ENCODE data around the gene ALOX15B.

The ALOX15B gene

DNA sequence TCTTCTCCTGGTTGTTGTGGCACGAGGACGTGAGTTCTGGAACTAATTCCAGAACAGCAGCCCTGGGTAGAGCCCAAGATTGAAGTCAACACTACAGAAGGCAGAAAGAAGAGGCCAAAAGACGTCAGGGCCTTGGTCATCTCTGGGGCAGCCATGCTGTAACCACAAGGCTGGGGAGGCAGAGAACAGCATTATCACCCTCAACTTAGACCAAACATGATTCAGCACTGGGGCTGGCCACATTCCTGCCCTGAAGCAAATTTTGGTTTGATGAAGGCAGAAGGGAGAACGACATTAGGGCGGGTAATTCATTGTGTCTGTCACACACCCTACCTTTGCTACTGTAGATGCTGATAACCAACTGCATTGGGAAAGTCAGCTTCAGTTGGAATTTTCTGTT lies 9.7 kb upstream of the ALOX15B start:
- DNase-seq (ENCODE audit: low read depth) = no peak
- H3K4me3 ChIP-seq (ENCODE audit: low read depth, low read length) = no peak overlapping the region

GRCh38 chr17:8031261-8031661 lies 7.6 kb upstream of the ALOX15B start:
- DNase-seq (ENCODE audit: low read depth) = no peak
- H3K4me3 ChIP-seq (ENCODE audit: low read depth, low read length) = no peak overlapping the region

DNA sequence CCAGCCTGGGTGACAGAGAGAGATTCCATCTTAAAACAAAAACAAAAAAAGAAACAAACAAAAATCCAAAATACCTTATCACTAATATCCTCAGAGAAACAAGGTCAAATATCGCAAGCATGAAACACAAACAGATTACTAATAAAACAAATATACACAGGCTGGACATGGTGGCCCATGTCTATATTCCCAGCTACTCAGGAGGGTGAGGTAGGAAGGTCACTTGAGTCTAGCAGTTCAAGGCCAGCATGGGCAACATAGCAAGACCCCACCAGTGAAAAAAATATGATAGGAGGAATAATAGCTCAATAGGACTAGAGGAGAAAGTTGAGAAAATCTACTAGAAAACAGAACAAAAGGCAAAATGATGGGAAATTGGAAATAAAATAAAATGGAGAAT lies 6.9 kb upstream of the ALOX15B start:
- DNase-seq (ENCODE audit: low read depth) = no peak
- H3K4me3 ChIP-seq (ENCODE audit: low read depth, low read length) = no peak overlapping the region

GRCh38 chr17:8032442-8032841 lies 6.4 kb upstream of the ALOX15B start:
- H3K4me3 ChIP-seq (ENCODE audit: low read depth, low read length) = no peak overlapping the region
- no peak for DNase-seq (ENCODE audit: low read depth)

DNA sequence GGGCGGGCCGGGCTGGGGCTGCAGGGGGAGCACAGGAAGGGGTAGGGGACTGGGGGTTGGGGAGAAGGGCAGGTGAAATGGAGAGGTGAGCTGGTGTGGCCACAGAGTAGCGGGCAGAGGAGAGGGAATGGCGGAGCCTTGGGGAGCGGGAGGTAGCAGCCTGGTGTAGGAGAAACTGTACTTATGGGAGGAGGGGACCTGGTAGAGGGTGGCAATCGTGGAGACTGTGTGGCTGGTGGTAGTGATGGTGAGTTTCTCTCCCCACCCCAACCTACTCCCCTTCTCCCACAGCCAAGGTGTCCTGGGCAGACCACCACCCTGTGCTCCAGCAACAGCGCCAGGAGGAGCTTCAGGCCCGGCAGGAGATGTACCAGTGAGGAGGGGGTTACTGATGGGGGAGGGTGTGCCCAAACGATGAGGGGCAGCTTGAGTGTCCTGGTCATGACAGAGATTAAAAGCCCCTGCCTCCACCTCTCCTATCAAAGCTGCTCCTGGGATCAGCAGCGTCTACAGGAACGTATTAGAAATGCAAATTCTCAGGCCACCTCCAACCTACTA lies 831 bp downstream of the ALOX15B start:
- H3K4me3 ChIP-seq (ENCODE audit: low read depth, low read length) = peak overlapping the region; percentile 43
- DNase-seq (ENCODE audit: low read depth) = no peak

DNA sequence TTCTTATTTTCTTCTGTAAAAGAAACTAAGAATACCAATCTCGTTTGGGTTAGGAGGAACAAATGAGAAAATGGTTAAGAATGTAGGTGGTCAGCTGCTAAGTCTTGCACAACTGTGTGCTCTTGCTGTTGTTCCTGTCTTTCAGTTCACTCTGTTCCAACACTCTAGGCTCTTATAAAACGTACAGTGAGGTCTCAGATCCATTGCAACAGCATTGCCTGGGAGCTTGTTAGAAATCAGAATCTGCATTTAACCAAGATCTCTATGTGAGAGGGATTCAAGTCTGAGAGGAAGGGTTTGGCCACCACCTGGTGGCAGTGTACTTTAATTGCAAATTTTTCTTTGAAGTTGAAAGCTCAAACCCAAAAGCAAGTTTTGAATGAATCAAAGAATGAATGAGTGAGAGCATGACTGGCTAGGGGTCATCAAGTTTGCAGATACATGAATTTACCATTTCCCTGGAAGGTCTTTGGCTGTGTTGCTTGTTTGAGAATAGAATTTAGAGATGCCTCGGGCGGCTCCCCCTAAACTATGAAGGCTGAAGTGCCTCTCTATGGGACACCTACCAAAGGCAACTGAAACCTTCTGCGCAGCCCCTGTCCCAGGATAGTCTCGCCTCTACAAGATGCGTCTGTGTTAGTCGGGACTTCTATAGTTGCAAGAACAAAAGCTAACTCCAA lies 2.5 kb downstream of the ALOX15B start:
- DNase-seq (ENCODE audit: low read depth) = peak; percentile 92
- no peak overlapping the region for H3K4me3 ChIP-seq (ENCODE audit: low read depth, low read length)

GRCh38 chr17:8041979-8042378 lies 3.1 kb downstream of the ALOX15B start:
- DNase-seq (ENCODE audit: low read depth) = no peak
- no peak overlapping the region for H3K4me3 ChIP-seq (ENCODE audit: low read depth, low read length)

DNA sequence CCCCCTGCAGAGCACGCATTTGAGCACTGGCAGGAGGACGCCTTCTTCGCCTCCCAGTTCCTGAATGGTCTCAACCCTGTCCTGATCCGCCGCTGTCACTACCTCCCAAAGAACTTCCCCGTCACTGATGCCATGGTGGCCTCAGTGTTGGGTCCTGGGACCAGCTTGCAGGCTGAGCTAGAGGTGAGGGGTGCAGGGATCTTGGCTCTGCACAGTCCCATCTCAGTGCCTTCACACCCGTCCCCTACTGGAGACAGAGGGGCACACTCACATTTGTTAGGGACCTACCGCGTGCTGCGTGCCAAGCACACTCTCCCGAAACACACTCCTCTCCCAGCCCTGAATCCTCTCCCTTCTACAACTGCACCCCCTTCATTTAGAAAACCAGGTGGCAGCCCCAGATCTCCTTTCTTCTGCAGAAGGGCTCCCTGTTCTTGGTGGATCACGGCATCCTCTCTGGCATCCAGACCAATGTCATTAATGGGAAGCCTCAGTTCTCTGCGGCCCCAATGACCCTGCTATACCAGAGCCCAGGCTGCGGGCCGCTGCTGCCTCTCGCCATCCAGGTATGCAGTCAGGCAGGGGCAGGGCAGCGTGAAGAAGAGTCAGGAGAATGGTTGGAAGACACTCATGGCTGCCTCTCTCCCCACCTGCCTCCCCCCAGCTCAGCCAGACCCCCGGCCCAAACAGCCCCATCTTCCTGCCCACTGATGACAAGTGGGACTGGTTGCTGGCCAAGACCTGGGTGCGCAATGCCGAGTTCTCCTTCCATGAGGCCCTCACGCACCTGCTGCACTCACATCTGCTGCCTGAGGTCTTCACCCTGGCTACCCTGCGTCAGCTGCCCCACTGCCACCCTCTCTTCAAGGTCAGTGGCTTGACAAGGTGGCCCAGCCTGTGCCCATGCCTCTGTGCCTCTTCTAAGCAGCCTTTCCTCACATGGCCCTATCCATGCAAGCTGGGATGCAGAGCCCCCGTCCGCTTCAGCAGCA lies 6.3 kb downstream of the ALOX15B start:
- H3K4me3 ChIP-seq (ENCODE audit: low read depth, low read length) = no peak overlapping the region
- no peak for DNase-seq (ENCODE audit: low read depth)

GRCh38 chr17:8046306-8046928 lies 7.6 kb downstream of the ALOX15B start:
- DNase-seq (ENCODE audit: low read depth) = no peak
- no peak overlapping the region for H3K4me3 ChIP-seq (ENCODE audit: low read depth, low read length)

GRCh38 chr17:8046929-8047768 lies 8.3 kb downstream of the ALOX15B start:
- DNase-seq (ENCODE audit: low read depth) = no peak
- H3K4me3 ChIP-seq (ENCODE audit: low read depth, low read length) = no peak overlapping the region

DNA sequence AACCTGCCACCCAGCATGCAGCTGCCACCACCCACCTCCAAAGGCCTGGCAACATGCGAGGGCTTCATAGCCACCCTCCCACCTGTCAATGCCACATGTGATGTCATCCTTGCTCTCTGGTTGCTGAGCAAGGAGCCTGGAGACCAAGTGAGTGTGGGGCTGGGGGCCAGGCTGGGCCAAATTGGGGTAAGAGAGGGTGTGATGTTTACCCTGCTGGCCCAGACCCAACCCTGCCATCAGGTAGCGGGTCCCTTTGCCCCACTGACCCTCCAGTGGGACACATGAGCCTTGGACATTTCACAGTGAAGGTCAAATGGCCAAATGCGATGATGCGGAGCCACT lies 8.9 kb downstream of the ALOX15B start:
- DNase-seq (ENCODE audit: low read depth) = no peak
- no peak overlapping the region for H3K4me3 ChIP-seq (ENCODE audit: low read depth, low read length)

- no peak overlapping the region for H3K4me3 ChIP-seq (ENCODE audit: low read depth, low read length)
- DNase-seq (ENCODE audit: low read depth) = no peak
These were observed 9.4 kb downstream of the ALOX15B start for GRCh38 chr17:8048236-8048635.

DNA sequence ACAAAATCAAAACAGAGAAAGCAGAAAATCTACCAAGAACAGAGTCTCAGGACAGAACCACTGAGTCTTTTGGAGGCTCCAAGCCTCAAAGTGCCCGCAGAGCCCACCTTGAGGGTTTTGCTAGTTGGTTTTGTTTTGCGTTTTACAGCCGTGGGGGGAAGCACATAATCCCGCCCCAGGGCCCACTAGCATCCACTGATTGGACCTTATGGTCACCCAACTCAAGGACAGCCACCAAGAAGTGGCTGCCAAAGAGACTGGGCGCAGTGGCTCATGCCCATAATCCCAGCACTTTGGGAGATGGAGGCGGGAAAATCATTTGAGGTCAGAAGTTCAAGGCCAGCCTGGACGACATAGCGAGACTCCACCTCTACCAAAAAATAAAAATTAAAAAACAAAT lies 9.9 kb downstream of the ALOX15B start:
- no peak overlapping the region for H3K4me3 ChIP-seq (ENCODE audit: low read depth, low read length)
- DNase-seq (ENCODE audit: low read depth) = no peak

DNA sequence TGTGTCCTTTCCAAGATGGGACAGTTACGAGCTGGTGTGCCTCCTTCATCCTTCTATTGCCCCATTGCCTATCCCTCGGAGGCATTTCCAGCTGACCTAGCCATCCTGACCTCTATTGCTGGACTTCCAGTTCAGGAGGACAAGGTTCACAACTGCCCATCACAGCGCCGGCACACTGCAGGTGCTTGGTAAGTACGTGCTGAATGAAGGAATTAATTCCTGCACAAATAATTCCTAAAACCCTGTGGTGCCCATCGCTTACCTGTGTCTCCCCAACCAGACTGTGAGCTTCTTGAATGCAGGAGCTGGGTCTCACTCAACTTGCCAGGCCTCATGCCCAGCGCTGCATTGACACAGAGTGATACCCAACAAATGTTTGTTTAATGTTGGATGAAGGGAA lies 13.0 kb downstream of the ALOX15B start:
- no peak overlapping the region for H3K4me3 ChIP-seq (ENCODE audit: low read depth, low read length)
- DNase-seq (ENCODE audit: low read depth) = no peak

- no peak overlapping the region for H3K4me3 ChIP-seq (ENCODE audit: low read depth, low read length)
- no peak for DNase-seq (ENCODE audit: low read depth)
These were observed 13.7 kb downstream of the ALOX15B start for GRCh38 chr17:8052256-8053252.

DNA sequence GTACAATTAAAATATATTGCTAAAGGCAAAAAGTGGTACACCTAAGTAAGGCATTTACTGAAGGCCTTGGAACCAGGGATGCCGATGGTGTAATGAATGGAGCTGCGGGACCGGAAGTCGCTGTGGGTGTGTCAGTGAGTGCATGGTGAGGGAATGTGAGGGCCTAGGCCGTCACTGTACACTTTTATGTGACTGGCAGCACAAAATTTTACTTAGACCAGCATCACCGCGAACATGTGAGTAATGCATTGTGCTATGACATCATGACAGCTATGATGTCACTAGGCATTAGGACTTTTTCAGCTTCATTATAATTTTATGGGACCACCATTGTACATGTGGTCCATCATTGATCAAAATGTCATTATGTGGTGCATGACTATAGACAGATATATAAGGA lies 14.7 kb downstream of the ALOX15B start:
- no peak for DNase-seq (ENCODE audit: low read depth)
- no peak overlapping the region for H3K4me3 ChIP-seq (ENCODE audit: low read depth, low read length)

GRCh38 chr17:8055851-8056231 lies 17.0 kb downstream of the ALOX15B start:
- no peak overlapping the region for H3K4me3 ChIP-seq (ENCODE audit: low read depth, low read length)
- no peak for DNase-seq (ENCODE audit: low read depth)

Data from skeletal muscle cell (primary cell).